ENCODE data around the gene LRRC8D. TPM values are rescaled to one million over a fixed set of nuclear protein-coding genes. Genes with fewer than 3 reads are reported as not detected.

LRRC8D gene
- total RNA-seq, 1 donor from 2014 or later = 10.2 TPM

- DNase-seq = no peak
Measured at GRCh38 chr1:89871768-89872473, 51.1 kb downstream of the LRRC8D start.

DNA sequence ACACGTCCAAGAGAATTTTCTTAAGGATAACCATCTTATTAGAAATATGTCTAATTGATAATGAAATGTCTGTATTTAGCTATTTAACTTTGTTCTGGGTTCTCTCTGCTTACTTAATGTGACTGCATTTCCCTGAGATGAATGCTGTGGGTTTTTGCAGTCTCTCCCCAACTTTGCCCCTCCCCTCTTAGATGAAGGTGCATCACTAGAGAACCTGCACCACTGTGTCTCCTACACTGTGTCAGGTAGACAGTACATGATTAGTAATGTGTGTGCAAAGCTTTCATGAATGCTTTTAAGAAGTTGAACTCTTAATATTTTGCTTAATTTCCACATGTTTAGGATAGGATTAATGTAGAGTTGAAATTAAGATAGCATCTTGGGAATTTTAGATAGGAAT is 51.7 kb downstream of the LRRC8D start:
- no peak for DNase-seq

DNA sequence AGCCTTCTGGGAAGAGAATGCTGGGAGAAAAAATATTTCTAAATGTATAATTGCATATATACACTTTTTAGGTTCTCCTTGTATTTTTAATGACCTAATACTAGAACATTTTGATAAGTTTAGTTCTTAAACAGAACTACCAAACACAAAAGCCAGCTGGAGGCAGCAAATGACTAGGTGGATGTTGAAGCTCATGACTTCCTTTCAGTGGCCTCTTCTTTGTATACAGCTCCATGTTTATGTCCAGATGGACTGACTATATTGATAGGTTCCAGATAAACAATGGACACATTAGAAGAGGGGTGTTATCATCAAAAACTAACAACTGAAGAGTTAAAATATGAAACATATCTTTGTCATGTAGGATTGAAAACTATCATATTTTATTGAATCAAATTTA is 52.5 kb downstream of the LRRC8D start:
- DNase-seq = no peak

GRCh38 chr1:89873770-89874169 is 52.9 kb downstream of the LRRC8D start:
- peak; percentile 72 for DNase-seq

- no peak for DNase-seq
Measured at GRCh38 chr1:89876463-89876862, 55.6 kb downstream of the LRRC8D start.

GRCh38 chr1:89877756-89878155 is 56.9 kb downstream of the LRRC8D start:
- no peak for DNase-seq

GRCh38 chr1:89878256-89878655 is 57.4 kb downstream of the LRRC8D start:
- no peak for DNase-seq

- no peak for DNase-seq
Measured at GRCh38 chr1:89880679-89881078, 59.8 kb downstream of the LRRC8D start.

DNA sequence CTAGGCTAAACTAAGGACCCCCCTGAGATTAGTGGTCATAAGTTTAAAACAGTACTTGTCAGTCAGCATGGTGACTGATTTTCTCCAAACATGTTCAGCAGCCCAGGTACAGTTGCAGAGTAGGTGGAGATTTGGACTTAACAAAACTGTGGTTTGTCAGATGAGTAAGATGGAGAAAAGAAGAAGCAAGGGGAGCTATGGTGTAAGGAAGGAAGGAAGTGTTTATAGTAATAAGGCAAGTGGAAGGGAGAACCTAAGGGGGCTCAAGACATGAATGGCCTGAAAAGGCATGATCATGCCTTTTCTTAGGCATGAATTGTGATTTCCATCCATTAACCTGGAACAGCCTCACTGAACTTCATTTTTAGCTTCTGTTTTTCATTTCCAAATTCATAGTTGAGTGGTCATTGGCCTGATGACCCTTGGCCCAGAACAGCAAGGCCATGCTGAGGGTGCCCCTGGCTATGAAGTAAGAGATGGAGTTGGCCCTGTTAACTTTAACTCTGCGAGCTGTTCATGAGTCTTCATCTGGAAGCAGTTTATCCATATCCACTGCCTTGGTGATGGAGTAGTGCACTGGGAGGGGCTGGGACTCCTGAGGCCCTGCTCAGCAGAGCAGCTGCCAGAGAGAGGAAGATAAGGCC is 60.7 kb downstream of the LRRC8D start:
- DNase-seq = no peak

GRCh38 chr1:89882348-89883029 is 61.7 kb downstream of the LRRC8D start:
- no peak for DNase-seq

- no peak for DNase-seq
Measured at GRCh38 chr1:89883030-89883379, 62.2 kb downstream of the LRRC8D start.

DNA sequence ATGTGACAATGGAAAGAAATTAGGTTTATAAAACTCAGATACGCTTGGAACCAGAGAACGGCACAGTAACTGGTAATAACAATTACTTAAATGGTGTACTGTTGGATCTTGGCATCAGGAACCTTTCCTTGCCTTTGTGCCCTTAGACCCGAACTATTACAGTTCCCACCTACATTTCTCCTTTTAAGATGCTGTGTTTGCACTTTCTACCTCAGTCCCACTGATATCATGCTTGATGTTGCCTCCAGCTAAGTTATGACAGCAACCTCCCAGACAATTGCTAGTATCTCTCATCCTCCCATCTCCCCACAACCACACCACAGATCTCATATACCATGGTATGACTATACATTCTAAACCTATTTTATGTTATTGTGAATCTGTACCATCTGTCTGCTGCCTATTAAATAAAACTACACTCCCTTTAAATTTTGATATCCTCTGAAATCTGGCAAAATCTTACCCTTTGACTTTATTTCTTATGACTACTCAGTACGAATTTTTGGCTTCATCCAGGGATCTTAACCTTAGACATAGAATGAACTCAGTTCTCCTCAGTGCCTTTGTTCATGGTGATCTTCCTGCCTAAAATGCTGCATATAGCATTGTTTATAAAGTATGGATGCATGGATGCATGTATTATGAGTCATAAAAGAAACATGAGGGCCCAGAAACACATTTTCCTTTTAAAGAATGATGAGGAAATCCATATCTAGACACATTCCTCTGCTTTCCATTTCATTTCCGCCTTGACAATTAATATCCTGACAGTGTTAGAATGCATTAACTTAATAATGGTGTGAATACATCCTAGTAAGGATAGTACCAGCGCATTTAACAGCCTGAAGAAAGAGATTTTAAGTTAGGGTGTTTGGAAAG is 64.1 kb downstream of the LRRC8D start:
- DNase-seq = no peak

DNA sequence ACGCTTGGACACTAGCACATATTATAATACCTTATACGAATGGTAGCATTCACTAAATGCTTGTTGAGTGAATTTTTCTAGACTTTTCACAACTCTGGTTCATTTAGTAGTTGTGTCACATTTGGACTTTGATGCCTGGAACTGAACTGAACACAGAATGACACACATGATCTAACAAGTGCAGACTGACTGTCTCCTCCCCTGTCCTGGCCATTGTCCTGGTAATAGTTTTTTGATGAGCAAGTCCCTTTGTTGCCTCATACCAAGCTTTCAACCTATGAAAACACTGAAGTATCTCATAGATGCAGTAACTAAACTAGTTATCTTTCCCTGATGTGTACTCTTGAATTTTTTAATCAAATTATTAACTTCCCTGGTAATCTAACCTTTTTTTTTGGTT is 66.4 kb downstream of the LRRC8D start:
- DNase-seq = no peak

DNA sequence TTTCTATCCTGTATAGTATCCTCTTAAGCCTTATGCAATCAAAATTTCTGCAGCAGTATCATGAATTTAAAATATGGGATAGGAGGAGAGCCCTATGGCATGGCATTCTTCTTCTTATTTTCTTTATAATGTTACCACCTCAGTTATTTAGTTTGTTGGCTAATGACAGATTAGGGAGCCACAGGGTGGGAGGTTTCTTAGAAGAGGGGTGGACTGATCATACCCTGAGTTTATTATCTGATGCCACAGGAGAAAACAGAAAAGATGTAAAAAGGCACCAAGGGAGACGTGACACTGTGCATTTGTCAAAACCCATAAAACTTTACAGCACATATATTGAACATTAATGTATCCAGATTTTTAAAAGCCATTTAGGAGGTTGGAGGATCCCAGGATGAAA is 66.9 kb downstream of the LRRC8D start:
- DNase-seq = no peak

DNA sequence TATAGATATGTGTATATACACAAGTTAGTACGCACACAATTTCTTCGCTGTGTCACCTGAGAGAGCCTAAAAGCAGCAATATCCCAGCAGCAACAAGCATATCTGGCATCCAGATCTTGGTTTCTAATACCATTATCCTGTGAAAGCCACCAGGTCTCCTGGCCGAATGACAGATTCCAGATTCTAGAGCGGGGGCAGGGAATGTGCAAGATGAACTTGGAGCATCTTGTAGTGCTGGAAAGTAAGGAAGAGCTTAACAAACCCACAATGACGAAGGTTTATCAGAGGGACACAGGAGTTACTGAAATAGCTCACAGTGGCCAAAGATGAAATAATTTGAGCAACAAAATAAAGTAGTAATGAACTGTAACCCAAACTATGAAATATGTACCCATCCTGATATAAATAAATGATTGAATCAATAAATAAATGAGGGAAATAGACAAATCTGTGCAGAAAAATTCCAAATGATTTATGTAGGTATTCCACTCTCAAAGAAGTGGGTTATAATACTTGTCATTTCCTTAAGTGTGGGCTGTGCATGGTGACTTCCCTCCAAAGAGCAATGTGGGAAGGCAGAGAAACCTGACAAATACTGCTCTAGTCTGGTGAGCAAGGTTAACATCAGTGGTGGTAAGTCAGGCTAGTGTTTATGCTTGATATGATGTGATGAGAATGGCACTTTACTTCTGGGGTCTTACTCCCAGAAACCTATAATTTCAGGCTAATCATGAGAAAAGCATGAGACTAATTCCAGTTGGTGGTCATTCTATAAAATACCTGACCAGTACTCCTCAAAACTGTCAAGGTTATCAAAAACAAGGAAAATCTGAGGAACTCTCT is 67.9 kb downstream of the LRRC8D start:
- DNase-seq = no peak

GRCh38 chr1:89889323-89889615 is 68.4 kb downstream of the LRRC8D start:
- no peak for DNase-seq

DNA sequence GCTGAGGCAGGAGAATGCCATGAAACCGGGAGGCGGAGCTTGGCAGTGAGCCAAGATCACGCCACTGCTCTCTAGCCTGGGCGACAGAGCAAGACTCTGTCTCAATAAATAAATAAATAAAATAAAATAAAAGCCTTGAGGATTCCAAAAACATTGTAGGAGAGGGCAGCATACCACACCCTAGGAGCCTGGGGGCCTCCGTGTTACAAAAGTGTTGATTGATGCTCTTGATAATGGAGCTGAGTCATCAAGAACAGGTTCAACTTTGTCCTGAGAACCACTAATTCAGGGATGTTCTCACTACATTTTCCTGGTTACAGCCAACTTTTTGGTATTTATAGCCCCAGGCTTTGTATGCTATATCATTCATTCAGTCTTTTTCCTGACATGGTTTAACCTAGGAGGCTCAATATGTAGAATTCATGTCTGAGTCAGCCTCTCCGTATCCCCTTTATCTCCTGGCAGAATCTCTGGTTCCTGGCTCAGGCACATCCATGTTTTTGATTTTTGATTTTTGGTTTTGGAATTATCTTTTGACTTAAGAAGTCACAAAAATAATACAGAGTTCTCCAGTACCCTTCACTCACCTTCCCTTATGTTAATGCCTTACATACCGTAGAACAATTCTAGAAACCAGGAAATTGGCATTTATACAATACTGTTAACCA is 69.4 kb downstream of the LRRC8D start:
- peak; percentile 24 for DNase-seq

DNA sequence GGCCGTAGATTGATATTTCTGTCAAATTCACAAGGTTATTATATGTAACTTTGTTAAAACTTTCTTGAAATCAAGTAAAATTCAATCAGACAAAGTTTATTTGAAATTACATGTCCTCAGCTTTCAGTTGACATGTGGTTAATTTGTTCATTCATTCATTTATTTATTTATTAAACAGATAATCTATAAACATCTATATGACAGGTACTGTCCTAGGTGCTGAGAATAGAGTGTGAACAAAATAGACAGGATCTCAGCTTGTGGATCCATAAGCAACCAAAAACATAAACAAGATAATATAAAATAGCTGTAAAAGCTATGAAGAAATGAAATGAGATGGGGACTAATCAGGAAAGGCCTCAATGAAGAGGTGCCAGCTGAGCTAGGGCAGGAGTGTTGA is 72.0 kb downstream of the LRRC8D start:
- no peak for DNase-seq

- DNase-seq = peak; percentile 18
Measured at GRCh38 chr1:89894210-89895201, 73.7 kb downstream of the LRRC8D start.

All from skin of body (tissue), 2 donors.